ENCODE data around the gene TMCC1.

TMCC1 gene

GRCh38 chr3:129794311-129795185 lies 99.0 kb downstream of the TMCC1 start:
- Mint-ChIP-seq H3K4me3 (peak overlapping the region; percentile 68 to 82 (median 73)), H3K4me1 (peaks cover 35% of the 10 kb centered on the region), H3K27ac (peak overlapping the region; percentile 59 to 95 (median 89)), H3K27me3 (ENCODE audit: low read depth) (no peaks in the 10 kb centered on the region), H3K9me3 (no peaks in the 10 kb centered on the region), H3K36me3 (ENCODE audit: low read depth) (no peaks in the 10 kb centered on the region)
- TF ChIP-seq CTCF (IDR thresholded peaks at IDR 0.05; ENCODE audit: unreplicated experiment in 3 of 3): no peak

GRCh38 chr3:129793942-129794310 lies 99.6 kb downstream of the TMCC1 start:
- no peaks in the 10 kb centered on the region for H3K27me3 Mint-ChIP-seq (ENCODE audit: low read depth)
- peak overlapping the region; percentile 68 to 82 (median 73) for H3K4me3 Mint-ChIP-seq
- no peak for TF ChIP-seq CTCF (IDR thresholded peaks at IDR 0.05; ENCODE audit: unreplicated experiment in 3 of 3)
- peak overlapping the region; percentile 59 to 95 (median 89) for H3K27ac Mint-ChIP-seq
- H3K4me1 Mint-ChIP-seq: peaks cover 35% of the 10 kb centered on the region
- H3K9me3 Mint-ChIP-seq: no peaks in the 10 kb centered on the region
- no peaks in the 10 kb centered on the region for H3K36me3 Mint-ChIP-seq (ENCODE audit: low read depth)

GRCh38 chr3:129793319-129793718 lies 100.2 kb downstream of the TMCC1 start:
- H3K4me1 Mint-ChIP-seq: peaks cover 35% of the 10 kb centered on the region
- H3K4me3 Mint-ChIP-seq: peak overlapping the region in 2 of 3 experiments; percentile 15 to 16
- TF ChIP-seq CTCF (IDR thresholded peaks at IDR 0.05; ENCODE audit: unreplicated experiment in 3 of 3): no peak

GRCh38 chr3:129783470-129783869 lies 110.0 kb downstream of the TMCC1 start:
- no peak for TF ChIP-seq CTCF (IDR thresholded peaks at IDR 0.05; ENCODE audit: unreplicated experiment in 3 of 3)
- no peaks in the 10 kb centered on the region for H3K4me1 Mint-ChIP-seq
- no peak overlapping the region for H3K27ac Mint-ChIP-seq
- peaks cover 4% of the 10 kb centered on the region for H3K36me3 Mint-ChIP-seq (ENCODE audit: low read depth)
- H3K27me3 Mint-ChIP-seq (ENCODE audit: low read depth): no peaks in the 10 kb centered on the region
- H3K4me3 Mint-ChIP-seq: no peak overlapping the region
- no peaks in the 10 kb centered on the region for H3K9me3 Mint-ChIP-seq

More at GRCh38 chr3:129793319-129793718, 100.2 kb downstream of the TMCC1 start:
- no peaks in the 10 kb centered on the region for H3K9me3 Mint-ChIP-seq
- peak overlapping the region; percentile 10 to 95 (median 89) for H3K27ac Mint-ChIP-seq
- no peaks in the 10 kb centered on the region for H3K36me3 Mint-ChIP-seq (ENCODE audit: low read depth)
- H3K27me3 Mint-ChIP-seq (ENCODE audit: low read depth): no peaks in the 10 kb centered on the region

GRCh38 chr3:129778871-129779270 lies 114.6 kb downstream of the TMCC1 start:
- Mint-ChIP-seq H3K4me1 (no peaks in the 10 kb centered on the region), H3K9me3 (no peaks in the 10 kb centered on the region), H3K36me3 (ENCODE audit: low read depth) (peaks cover 10% of the 10 kb centered on the region), H3K27ac (no peak overlapping the region), H3K27me3 (ENCODE audit: low read depth) (no peaks in the 10 kb centered on the region), H3K4me3 (no peak overlapping the region)
- TF ChIP-seq CTCF (IDR thresholded peaks at IDR 0.05; ENCODE audit: unreplicated experiment in 3 of 3): no peak

GRCh38 chr3:129777806-129778205 lies 115.7 kb downstream of the TMCC1 start:
- H3K27ac Mint-ChIP-seq: peak overlapping the region in 1 of 3 experiments; percentile 2
- peaks cover 8% of the 10 kb centered on the region for H3K36me3 Mint-ChIP-seq (ENCODE audit: low read depth)
- no peak overlapping the region for H3K4me3 Mint-ChIP-seq
- no peaks in the 10 kb centered on the region for H3K27me3 Mint-ChIP-seq (ENCODE audit: low read depth)
- H3K9me3 Mint-ChIP-seq: no peaks in the 10 kb centered on the region
- H3K4me1 Mint-ChIP-seq: no peaks in the 10 kb centered on the region
- TF ChIP-seq CTCF (IDR thresholded peaks at IDR 0.05; ENCODE audit: unreplicated experiment in 3 of 3): no peak

Measured in nephron (organoid).